HG02885 (cell line): ENCODE results near the gene FAM171A1.
"Not testable (repeated sequence)": the region's sequence is repeated elsewhere in the genome, so short reads cannot be mapped to it uniquely, and the experiment has no call there.

ENCODE experiments used
- ATAC-seq: cut with Tn5 transposase; IDR thresholded peaks from one replicate; pipeline ENCODE4 v1.9.1; 2021; ENCODE audit warnings: mild to moderate bottlenecking; ENCODE audit not compliant: unreplicated experiment, poor library complexity

Gene FAM171A1

DNA sequence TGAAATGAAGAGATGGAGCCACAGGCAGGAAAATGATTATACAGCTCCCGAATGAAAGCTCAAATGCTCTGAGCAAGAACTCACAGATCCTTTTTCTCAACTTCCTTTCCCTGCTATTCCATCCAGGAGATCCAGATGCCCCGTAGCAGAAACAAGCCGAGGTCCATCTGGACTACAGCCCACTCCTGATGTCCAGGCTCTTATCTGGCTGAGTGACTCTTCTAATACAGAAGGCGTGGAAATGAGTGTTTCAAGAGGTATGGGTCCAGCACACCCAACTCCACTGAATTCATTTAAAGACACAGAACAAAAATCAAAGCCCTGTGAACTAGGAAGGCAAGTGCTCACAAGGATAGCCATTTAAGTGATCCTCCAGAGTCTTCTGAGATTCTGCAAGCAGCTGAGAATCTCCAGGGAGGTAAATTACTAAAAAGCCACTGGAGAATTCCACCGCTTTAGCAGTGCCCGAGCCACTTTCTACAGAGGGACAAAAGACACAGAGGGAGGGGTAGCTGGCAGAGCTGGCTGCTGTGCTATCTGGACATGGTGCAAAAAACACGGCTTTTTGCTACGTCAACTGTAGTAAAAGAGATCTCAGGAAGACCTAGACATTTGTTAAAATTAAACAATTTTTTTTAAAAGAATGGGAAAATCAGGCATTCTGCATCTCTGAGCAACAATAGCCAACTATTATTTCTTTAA is 24.5 kb downstream of the FAM171A1 start:
- no peak for ATAC-seq

DNA sequence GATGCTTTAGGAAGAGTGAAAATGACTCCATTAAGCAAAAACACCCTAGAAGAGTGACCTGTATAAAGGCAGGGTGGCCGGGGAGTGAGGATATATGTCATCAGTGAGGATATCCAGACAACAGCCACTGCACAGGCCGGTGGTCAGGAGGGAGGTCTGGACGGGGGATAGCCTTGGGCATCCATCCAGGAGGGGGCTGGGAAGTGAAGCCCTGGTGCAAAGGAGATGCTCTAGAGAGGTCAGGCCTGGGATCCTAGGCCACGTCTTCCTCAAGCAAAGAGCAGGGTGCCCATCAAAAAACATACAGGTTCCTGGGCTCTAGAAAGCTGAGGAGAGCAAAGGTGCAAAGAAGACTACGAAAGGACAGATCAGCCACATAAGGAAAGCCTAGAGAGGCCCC is 25.6 kb downstream of the FAM171A1 start:
- no peak for ATAC-seq

DNA sequence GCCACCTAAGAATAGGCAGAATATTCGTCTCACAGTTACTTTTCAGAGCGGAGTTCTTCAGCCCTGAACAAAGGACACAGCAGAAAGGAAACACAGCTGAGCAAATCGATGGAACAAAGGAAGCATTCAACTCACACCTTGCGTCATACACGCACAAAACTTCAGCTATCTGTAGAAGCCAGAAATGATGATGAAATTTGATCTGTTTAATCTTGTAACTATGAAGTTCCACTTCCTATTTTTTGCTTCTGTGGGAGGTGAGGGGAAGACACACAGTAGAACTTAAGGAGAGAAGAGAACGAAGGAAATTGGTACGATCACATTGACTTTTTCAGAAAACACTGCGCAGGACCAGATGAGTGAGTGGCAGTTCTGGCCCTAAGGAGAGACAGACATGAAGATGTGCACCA is 26.2 kb downstream of the FAM171A1 start:
- ATAC-seq = no peak

DNA sequence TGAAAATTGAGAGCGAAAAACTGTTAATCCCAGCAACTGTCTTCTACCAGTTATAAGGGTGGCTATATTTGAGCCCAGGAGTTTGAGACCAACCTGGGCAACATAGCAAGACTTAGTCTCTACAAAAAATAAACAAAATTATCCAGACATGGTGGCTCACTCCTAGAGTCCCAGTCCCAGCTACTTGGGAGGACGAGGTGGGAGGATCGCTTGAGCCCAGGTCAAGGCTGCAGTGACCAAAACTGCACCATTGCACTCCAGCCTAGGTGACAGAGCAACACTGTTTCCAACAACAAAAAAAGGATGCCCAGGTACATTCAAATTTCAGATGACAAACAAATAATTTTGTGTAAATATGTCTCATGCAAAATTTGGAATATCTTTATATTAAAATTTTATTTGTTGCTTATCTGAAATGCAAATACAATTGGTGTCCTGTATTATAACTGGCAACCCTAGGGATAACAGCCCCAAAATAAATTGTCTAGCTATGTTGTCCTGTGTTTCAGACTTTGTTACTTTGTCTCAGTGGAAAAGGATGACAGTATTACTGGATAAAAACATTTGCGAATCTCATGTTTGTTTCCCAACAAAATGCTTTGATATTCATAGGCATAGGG is 26.7 kb downstream of the FAM171A1 start:
- no peak for ATAC-seq

DNA sequence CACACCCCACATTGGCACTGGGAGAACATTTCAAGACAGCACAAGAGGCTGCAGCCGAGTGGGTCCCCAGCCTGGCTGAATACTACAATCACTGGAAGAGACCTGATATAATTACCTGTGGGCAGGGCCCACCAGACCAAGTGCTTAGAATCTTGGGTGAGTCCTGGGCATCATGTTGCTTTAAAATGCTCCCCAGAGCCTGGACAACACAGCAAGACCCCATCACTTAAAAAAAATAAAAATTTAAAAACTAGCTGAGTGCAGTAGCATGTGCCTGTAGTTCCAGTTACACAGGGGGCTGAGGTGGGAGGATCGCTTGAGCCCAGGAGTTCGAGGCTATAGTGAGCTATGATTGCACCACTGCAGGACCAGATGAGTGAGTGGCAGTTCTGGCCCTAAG is 28.1 kb downstream of the FAM171A1 start:
- no peak for ATAC-seq

DNA sequence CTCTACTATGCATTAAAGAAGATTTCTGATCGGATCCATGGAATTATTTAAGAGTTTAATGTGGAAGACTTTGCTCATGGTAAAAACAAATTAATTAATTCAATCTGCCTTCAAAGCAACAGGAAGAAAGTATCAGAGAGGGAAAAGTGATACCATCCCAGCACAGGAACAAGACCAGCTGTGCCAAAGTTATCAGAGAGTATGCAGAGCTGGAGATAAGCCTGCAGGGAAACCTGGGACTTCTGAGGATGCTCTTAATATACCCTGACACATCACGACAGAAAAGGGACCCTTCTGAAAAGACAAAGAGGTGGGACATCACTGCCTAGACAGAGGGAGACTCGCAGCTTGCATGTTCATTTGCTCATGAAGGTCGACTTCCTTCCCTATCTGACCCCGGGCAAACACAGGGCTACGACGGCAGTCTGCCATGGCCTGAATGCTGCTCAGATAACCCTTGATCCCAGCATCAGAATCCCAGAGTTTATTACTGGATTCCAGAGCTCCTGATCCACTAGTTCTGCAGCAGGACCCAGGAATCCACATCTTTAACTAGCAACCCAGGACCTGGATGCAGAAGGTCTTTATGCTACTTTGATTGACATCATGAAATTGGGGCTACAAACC is 29.5 kb downstream of the FAM171A1 start:
- no peak for ATAC-seq

DNA sequence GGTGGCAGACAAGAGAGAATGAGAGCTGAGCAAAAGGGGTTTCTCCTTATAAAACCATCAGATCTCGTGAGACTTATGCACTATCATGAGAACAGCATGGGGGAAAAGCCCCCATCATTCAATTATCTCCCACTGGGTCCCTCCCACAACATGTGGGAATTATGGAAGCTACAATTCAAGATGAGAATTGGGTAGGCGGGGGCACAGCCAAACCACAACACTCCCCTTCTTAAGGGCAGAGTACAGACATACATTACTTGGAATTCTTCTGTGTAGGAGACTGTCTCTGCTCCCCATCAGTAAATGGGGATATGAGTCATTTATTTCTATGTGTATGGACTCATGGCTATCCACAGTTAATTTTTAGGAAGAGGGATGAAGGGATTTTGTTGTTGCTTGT is 31.2 kb downstream of the FAM171A1 start:
- no peak for ATAC-seq

DNA sequence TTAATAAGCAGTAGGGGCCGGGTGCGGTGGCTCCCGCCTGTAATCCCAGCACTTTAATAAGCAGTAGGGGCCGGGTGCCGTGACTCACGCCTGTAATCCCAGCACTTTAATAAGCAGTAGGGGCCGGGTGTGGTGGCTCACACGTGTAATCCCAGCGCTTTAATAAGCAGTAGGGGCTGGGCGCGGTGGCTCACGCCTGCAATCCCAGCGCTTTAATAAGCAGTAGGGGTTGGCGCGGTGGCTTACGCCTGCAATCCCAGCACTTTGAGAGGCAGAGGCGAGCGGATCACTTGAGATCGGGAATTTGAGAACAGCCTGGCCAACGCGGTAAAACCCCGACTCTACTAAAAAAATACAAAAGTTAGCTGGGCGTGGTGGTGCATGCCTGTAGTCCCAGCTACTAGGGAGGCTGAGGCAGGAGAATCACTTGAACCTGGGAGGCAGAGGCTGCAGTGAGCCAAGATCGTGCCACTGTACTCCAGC is 33.6 kb downstream of the FAM171A1 start:
- ATAC-seq = not testable (repeated sequence)

DNA sequence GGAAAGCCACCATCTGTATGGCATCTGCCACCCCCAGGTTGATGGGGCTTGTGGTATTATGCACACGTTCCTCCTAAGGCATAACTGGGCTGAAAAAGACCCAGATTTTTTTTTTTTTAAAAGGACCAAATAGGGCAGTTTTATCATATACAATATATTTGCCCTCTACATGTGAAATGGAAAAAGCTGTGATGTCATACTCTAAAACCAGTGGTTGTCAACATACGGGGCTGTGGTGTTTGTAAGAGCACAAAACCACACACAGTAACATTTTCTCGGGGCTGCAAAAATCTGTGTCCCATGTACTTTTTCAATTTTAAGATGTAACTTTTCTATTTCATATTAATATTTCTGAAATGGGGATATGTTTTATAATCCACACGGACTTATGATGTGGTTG is 34.9 kb downstream of the FAM171A1 start:
- ATAC-seq = no peak

DNA sequence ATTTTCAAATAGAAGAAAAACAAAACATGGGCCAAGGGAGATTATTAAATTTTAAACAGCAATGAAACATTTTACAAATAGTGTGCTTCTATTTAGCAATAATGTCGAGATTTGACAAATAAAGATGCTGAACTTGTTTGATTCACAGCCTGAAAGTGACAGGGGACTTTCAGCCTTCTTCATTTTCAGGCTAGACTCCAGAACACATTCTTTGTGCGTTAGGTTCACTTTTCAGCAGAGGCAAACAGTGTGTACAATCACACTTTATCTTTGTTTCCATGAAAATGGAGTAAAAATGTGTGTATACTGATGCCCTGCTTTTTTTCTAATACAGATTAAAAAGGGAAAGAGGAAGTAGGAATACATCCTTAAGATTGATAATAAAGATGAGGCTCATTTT is 35.6 kb downstream of the FAM171A1 start:
- ATAC-seq = no peak

DNA sequence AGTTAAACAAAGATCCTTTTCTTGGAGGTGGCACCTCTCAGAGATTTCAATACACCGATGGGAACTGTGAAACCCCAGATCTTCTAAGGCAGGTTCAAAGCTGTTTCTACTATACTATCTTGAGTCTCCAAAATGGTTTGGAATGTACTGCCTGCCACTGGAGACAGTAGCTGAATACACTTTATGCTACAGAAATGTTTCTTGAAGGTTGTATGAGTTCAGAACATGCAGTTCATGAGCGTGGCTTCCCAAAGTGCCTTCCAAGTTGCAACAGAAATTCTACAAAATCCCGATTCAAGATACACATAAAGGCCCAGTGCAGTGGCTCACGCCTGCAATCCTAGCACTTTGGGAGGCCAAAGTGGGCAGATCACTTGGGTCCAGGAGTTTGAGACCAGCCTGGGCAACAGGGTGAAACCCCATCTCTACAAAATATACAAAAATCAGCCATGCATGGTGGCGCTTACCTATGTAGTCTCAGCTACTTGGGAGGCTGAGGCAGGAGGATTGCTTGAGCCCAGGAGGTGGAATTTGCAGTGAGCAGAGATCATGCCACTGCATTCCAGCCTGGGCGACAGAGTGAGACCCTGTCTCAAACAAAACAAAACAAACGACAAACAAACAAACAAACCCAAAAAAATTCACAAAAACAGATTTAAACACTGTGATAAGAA is 36.3 kb downstream of the FAM171A1 start:
- ATAC-seq = no peak

DNA sequence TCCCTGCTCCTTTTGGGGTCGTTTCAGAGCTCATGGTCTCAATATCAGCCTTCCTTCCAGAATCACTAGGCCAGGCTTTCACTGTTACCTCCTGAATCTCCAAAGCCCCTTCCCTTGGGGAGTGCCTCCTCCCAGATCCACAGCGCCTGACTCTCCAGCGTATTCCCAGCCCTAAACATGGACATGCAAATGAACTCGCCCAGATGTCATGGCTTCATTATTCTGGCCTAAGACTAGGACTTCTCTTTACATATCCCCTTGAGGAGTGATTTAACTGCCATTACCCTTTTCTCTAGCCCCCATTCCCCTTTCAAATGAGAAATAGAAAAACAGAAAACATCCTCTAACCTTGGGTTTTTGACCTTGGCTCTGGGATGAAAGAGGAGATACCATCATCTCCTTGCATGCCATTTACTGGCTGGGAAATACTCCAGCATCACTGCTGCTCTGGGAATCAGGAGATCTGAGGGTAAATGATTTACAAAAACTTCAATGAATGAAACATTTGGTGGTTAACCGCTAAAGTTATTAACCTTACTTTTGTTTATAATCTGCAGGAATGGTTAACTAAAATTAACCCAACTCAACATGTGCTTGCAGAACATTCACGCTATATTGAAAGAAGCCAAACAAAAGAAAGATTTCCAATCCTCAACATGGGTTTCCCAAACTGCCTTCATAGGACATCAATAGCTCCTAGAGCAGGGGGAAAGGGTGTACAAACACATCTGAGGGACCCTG is 37.0 kb downstream of the FAM171A1 start:
- no peak for ATAC-seq

DNA sequence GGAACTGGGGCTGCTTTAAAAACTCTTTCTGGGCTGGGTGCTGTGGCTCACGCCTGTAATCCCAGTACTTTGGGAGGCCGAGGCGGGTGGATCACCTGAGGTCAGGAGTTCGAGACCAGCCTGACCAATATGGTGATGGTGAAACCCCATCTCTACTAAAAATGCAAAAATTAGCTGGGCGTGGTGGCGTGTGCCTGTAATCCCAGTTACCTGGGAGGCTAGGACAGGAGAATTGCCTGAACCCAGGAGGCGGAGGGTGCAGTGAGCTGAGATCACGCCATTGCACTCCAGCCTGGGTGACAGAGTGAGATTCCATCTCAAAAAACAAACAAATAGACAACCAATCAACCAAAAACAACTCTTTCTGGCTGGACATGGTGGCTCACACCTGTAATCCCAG is 37.9 kb downstream of the FAM171A1 start:
- ATAC-seq = not testable (repeated sequence)

DNA sequence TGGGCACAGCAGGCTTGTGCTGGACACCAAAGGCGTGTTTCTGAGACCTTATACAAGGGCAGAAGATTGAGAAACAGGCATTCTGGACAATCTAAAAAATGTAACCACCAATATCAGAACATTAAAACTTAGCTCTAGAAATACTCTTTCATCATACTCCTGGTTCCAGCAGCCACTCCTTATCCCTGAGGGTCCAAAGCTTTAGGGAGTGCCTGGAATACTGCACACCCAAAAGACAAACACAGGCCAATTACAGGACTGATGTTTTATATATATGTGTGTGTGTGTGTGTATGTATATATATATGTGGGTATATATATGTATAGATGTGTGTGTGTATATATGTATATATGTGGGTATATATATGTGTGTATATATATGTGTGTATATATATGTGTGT is 39.6 kb downstream of the FAM171A1 start:
- ATAC-seq = no peak

DNA sequence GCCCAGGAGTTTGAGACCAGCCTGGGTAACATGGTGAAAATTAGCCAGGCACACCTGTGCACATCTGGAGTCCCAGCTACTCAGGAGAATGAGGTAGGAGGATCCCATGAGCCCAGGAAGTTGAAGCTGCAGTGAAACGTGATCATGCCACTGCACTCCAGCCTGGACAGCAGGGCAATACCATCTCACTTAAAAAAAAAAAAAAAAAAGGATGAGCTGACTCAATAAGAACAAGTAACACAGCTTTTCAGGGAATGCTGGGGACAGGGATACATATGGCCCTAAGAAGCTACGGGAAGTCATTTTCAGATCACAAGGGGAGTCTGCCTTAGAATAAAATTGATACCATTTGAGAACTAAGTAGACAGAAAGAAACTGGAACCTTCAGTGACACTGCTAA is 41.7 kb downstream of the FAM171A1 start:
- ATAC-seq = no peak

DNA sequence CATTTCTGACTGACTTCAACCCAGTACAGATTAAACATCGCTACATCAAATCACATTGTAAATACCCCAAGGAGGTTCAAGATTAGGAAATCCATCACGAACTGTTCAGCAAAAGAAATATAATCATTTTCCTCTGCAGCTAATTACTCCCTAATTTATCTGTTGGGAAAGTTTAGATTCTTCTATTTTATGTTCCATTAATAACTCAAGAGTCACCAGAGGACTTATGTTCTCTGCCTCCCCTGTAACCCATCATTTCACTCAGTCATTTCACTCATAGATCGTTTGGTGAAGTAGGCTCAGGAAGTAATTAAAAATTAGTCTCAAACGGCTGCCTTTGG is 45.2 kb downstream of the FAM171A1 start:
- ATAC-seq = no peak

DNA sequence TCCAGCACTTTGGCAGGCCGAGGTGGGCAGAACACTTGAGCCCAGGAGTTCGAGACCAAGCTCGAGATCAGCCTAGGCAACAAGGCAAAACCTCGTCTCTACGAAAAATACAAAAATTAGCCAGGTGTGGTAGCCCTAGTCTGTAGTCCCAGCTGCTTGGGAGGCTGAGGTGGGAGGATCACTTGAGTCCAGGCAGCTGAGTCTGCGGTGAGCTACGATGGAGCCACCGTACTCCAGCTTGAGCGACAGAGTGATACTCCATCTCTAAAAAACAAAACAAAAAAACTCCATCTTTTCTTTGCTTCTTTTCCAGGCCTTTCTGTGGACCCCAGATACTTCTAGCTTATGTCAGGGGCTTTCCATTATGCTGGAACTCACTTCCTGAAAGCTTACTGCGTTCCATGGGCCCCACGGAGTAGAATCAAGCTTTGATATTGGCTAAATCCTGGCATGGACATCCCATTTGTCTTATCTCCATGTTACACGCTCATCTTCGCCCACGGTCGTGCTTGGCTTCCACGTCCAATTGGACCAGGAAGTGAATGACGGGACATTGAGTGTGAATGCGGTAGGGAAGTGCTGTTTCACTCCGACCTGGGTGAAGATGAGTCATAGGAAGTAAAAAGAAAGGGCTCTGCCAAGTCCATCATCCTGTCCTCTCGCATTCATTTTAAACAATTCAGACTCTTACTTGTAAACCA is 45.7 kb downstream of the FAM171A1 start:
- no peak for ATAC-seq

DNA sequence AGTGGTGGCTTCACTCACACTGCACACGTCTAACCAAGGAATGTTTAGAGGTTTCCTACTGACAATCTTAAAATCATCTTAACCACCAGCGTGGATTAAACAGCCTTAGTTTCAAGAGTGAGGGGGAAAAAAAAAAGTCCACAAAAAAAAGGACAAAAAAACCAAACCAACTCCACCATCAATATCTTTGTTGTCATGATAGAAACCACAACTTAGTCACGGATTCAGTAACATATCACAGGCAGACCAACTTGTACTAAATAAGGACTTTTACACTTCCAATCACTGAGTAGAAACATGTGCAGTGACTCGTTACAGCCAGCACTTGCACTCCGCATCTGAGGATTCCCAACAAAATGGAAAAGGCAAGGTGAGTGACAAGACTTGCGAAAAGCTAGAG is 46.5 kb downstream of the FAM171A1 start:
- ATAC-seq = no peak

DNA sequence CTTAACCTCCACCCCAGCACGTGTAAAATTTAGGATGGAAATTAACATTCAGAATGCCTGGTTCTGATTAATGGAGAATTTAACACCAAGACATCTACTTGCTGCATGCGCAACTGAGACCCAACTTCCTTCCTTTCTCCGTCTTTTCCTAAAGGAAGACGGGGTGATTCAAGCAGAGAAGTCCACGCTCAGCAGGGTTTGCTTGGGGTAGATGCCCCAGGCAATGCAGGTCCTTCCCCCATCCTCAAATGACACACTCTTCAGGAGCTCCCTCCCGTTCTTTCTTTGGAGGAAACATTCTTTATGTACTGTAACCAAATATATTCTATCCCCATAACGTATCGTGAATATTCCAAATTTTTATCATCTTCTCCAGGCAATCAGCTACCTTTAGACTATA is 47.0 kb downstream of the FAM171A1 start:
- ATAC-seq = no peak

DNA sequence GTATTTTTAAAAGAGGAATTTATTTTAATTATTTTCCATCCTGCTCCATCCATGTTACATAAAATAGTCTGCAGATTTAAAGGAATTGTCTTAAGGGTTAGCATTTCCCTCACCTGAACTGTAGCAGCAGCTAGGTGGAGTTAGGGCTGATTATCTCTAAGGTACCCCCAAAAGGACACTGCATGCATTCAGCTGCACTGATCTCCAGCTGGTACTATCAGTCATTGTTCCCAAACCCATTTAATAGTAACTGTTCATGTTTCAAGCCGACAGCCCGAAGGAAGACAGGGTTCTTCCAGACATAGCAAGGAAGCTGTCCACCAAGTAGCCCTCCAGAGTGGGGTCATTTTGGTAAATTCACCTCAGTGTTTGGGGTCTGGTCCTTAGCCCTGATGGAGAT is 48.7 kb downstream of the FAM171A1 start:
- no peak for ATAC-seq
